GM23248 (cell line): ENCODE measurements around the gene ITPKB.

ENCODE experiments used
- EZH2 ChIP-seq: fragments of 200-600 bp; sonication (generic); IDR thresholded peaks from 2 replicates; pipeline ENCODE4 v1.6.1; 2018; ENCODE audit warnings: antibody characterized with exemption, mild to moderate bottlenecking; ENCODE audit not compliant: insufficient read depth, poor library complexity, severe bottlenecking
- EZH2phosphoT487 ChIP-seq: fragments of 200-600 bp; sonication (generic); IDR thresholded peaks from 2 replicates; pipeline ENCODE4 v1.6.1; 2018; ENCODE audit warnings: antibody characterized with exemption, moderate library complexity, mild to moderate bottlenecking, low read depth; ENCODE audit not compliant: insufficient read depth

GRCh38 chr1:226695335-226695900 lies 43.7 kb downstream of the ITPKB start:
- no peak for TF ChIP-seq EZH2
- TF ChIP-seq EZH2phosphoT487: no peak
